Spinal cord (tissue), 10 donors: ENCODE measurements around the gene C21orf91. TPM values are rescaled to one million over a fixed set of nuclear protein-coding genes. Genes with fewer than 3 reads are reported as not detected.

ENCODE experiments used
- DNase-seq, 6 donors: peaks; one replicate each; pipeline versions ENCODE4 v3.0.0 to v3.0.0-alpha.2; 2013 to 2015; ENCODE audit warnings: low spot score in 6 of 6, low read depth in 4 of 6
- H3K27ac ChIP-seq: one replicate; pipeline ENCODE4 v1.5.1; 2013; ENCODE audit warnings: low read depth, low read length, control low read depth
- H3K27me3 ChIP-seq: one replicate; pipeline ENCODE4 v1.6.1; 2013; ENCODE audit warnings: low read length; ENCODE audit not compliant: control insufficient read depth, insufficient read depth
- H3K36me3 ChIP-seq: one replicate; pipeline ENCODE4 v1.6.1; 2013; ENCODE audit warnings: low read length; ENCODE audit not compliant: control insufficient read depth, insufficient read depth
- H3K4me1 ChIP-seq: one replicate; pipeline ENCODE4 v1.6.1; 2013; ENCODE audit warnings: low read length; ENCODE audit not compliant: control insufficient read depth, insufficient read depth
- H3K4me3 ChIP-seq: one replicate; pipeline ENCODE4 v1.5.1; 2013; ENCODE audit warnings: low read depth, low read length, control low read depth
- H3K9me3 ChIP-seq: one replicate; pipeline ENCODE4 v1.6.1; 2013; ENCODE audit warnings: low read length; ENCODE audit not compliant: control insufficient read depth, insufficient read depth
- whole genome bisulfite sequencing: methylation state at CpG from one replicate; pipeline ENCODE4 v1.1.5; 2013; ENCODE audit warnings: missing lambda C conversion rate; ENCODE audit not compliant: insufficient coverage; 5-methylcytosine and 5-hydroxymethylcytosine counted together
- long read RNA-seq, 4 donors: transcript quantifications; one replicate each; lab custom pipeline, GENCODE V29; 2026
- polyA plus RNA-seq, 2 donors: library from polyadenylated mRNA; unstranded; fragments of 120-200 nt; gene quantifications; one replicate each; pipeline ENCODE4 v1.2.1, GENCODE V29; 2013; ENCODE audit not compliant: insufficient read length in 2 of 2
- total RNA-seq, 2 donors: library from RNA; depleted of rRNA in 1 of 2; stranded (reverse); fragments of 120-200 nt in 1 of 2; fragments of >200 nt in 1 of 2; gene quantifications; one replicate each; pipeline versions ENCODE4 v1.2.3 to v1.2.4, GENCODE V29; 2013 to 2014
- donor health status: healthy.

C21orf91 gene
- total RNA-seq (10 to 100 TPM; 15.4 to 21.7 TPM), polyA plus RNA-seq (10 to 100 TPM in 1 of 2 donors, 1 to 10 TPM in 1; 8.6 to 13.1 TPM)
- long read RNA-seq, donor 1, full-length matches to known transcripts, result 1 of 1 reads
- long read RNA-seq, donor 1, partial matches to known transcripts, result 0 of 1 reads
- long read RNA-seq, donor 1, other reads (novel, unspliced or antisense), result 0 of 1 reads
- long read RNA-seq, donor 2, result 0 reads
- long read RNA-seq, donor 3, full-length matches to known transcripts, result 1 of 1 reads
- long read RNA-seq, donor 3, partial matches to known transcripts, result 0 of 1 reads
- long read RNA-seq, donor 3, other reads (novel, unspliced or antisense), result 0 of 1 reads
- long read RNA-seq, donor 4, full-length matches to known transcripts, result 2 of 7 reads
- long read RNA-seq, donor 4, partial matches to known transcripts, result 5 of 7 reads
- long read RNA-seq, donor 4, other reads (novel, unspliced or antisense), result 0 of 7 reads

GRCh38 chr21:17819114-17819876, at the start of gene C21orf91:
Gene C21orf91, minus strand, starts transcription at chr21:17819356. Its CDS starts 1,038 bp downstream, at chr21:17818318.
- peak within 1 kb of the TSS; percentile 67 for H3K4me3 ChIP-seq
- under 1% methylated on average over 66 of the region's 78 CpGs for WGBS
- H3K4me1 ChIP-seq, result no peaks in the 10 kb centered on the region
- peak; percentile 57 to 95 (median 78) for DNase-seq
- H3K27ac ChIP-seq, result peak within 1 kb of the TSS; percentile 81
- H3K9me3 ChIP-seq, result no peaks in the 10 kb centered on the region
- no peaks in the 10 kb centered on the region for H3K36me3 ChIP-seq
- no peaks in the 10 kb centered on the region for H3K27me3 ChIP-seq

- DNase-seq, result no peak
- Histone ChIP-seq H3K4me1 (no peaks in the 10 kb centered on the region), H3K27me3 (no peaks in the 10 kb centered on the region), H3K36me3 (no peaks in the 10 kb centered on the region), H3K27ac (no peak overlapping the region), H3K4me3 (no peak overlapping the region), H3K9me3 (no peaks in the 10 kb centered on the region)
- WGBS, result no CpG with 5 or more reads among the region's 2 CpGs
Measured at GRCh38 chr21:17866590-17866989, 47.4 kb upstream of the C21orf91 start.

DNA sequence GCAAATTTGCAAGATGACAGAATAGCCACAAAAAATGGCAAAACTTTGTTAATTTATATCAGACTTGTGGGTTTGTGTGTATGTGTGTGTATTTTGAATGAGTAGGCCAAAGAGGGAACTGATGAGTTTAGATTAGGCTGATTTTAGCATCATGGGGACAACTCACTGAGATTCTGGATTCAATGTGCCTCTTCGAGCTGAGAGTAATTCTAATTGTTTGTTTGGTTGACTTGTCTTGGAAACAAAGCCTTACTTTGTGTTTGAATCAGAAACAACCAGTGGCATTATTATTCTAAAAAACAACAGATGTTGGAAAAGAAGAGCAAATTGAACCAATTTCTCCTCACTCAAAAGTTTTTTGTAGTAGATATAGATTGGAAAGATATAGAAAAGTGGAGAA, 40.5 kb upstream of the C21orf91 start:
- no peaks in the 10 kb centered on the region for H3K36me3 ChIP-seq
- no peak overlapping the region for H3K4me3 ChIP-seq
- no peak overlapping the region for H3K27ac ChIP-seq
- WGBS, result no CpG with 5 or more reads among the region's 1 CpG
- H3K27me3 ChIP-seq, result no peaks in the 10 kb centered on the region
- no peaks in the 10 kb centered on the region for H3K4me1 ChIP-seq
- no peaks in the 10 kb centered on the region for H3K9me3 ChIP-seq
- DNase-seq, result no peak

- no peaks in the 10 kb centered on the region for H3K4me1 ChIP-seq
- H3K9me3 ChIP-seq, result no peaks in the 10 kb centered on the region
- no peaks in the 10 kb centered on the region for H3K36me3 ChIP-seq
- DNase-seq, result peak in 1 of 6 donors; percentile 36
- no peaks in the 10 kb centered on the region for H3K27me3 ChIP-seq
- no peak overlapping the region for H3K4me3 ChIP-seq
- 40% methylated on average over 1 of the region's 2 CpGs for WGBS
- H3K27ac ChIP-seq, result no peak overlapping the region
Measured at GRCh38 chr21:17858747-17859146, 39.6 kb upstream of the C21orf91 start.

DNA sequence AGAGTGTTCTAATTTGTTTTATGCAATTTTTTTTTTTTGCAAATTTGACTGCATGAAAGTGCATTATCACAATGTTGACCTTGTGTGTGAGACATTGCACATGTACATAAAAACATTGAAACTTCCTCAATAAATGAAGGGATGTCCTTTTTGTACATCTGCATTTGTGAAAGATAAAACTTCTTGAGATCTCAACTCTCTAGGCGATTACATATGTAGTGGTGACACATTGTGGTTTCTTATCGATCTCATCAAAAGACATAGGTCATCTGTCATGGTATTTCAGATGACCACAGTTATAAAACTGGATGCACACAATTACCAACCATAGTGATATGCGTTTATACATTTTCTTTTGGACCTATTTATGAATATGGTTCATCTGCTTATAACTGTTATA, 35.6 kb upstream of the C21orf91 start:
- Histone ChIP-seq H3K27me3 (no peaks in the 10 kb centered on the region), H3K9me3 (no peaks in the 10 kb centered on the region), H3K4me1 (no peaks in the 10 kb centered on the region), H3K36me3 (no peaks in the 10 kb centered on the region), H3K27ac (no peak overlapping the region), H3K4me3 (no peak overlapping the region)
- WGBS, result no CpG with 5 or more reads among the region's 3 CpGs
- no peak for DNase-seq

GRCh38 chr21:17853393-17854275, 34.5 kb upstream of the C21orf91 start:
- Histone ChIP-seq H3K36me3 (no peaks in the 10 kb centered on the region), H3K27me3 (no peaks in the 10 kb centered on the region), H3K9me3 (no peaks in the 10 kb centered on the region), H3K4me1 (no peaks in the 10 kb centered on the region), H3K4me3 (no peak overlapping the region), H3K27ac (no peak overlapping the region)
- WGBS, result 89% methylated on average over 8 of the region's 9 CpGs
- no peak for DNase-seq

DNA sequence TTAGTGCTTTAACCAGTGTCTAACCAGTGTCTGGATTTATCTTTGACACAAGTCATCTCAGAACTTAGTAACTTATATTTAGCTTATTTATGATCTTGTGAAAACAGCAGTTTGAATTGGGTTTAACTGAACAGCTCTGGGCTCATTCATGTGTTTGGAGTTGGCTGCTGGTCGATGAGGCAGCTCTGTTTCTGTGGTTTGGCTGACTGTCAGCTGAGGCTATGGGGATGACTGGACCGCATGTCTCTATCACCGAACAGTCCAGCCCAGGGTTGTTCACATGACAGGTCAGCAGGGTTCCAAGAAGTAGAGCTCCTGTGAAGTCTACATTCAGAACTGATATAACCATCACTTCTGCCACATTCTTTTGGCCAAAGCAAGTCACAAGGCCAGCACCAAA, 29.1 kb upstream of the C21orf91 start:
- Histone ChIP-seq H3K36me3 (no peaks in the 10 kb centered on the region), H3K27ac (no peak overlapping the region), H3K4me1 (no peaks in the 10 kb centered on the region), H3K9me3 (no peaks in the 10 kb centered on the region), H3K27me3 (no peaks in the 10 kb centered on the region), H3K4me3 (no peak overlapping the region)
- WGBS, result 56% methylated on average over 2 of the region's 3 CpGs
- DNase-seq, result no peak

GRCh38 chr21:17841103-17841502, 21.9 kb upstream of the C21orf91 start:
- no peak overlapping the region for H3K27ac ChIP-seq

DNA sequence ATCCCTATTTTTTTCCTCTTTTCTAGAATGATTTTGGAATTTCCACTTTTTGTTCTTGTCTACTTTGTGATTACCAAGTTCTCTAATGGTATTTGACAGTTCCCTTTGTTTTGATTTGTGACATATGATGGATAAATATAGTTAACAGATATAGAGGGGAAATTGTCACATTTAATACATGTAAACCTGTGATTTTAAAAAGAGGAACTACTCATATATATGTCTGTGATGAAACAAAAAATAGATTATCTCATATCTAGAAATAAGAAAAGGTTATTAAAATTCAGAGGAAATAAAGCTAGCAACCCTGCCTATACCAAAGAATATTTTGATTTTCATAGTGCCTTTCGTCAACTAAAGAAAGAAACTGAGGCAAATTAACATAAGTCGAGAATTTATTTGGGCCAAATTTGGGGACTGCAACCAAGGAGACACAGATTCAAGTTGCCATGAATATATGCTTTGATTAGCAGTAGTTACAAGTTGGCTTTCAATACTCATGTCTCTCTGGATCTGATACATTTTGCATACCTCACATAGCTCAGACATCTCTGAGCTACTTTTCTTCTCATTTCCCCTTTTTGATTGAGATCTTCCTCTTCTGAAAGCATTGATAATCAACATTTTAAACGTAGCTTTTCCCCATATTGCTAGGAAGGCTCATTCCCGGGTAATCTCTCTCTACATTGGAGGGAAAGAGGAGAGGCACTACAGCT, 15.6 kb upstream of the C21orf91 start:
- H3K4me1 ChIP-seq, result no peaks in the 10 kb centered on the region
- H3K27me3 ChIP-seq, result no peaks in the 10 kb centered on the region
- no peak overlapping the region for H3K4me3 ChIP-seq
- H3K36me3 ChIP-seq, result no peaks in the 10 kb centered on the region
- no peaks in the 10 kb centered on the region for H3K9me3 ChIP-seq
- H3K27ac ChIP-seq, result no peak overlapping the region
- no CpG with 5 or more reads among the region's 4 CpGs for WGBS
- no peak for DNase-seq

More at GRCh38 chr21:17841103-17841502, 21.9 kb upstream of the C21orf91 start:
- Histone ChIP-seq H3K4me3 (no peak overlapping the region), H3K4me1 (no peaks in the 10 kb centered on the region), H3K9me3 (no peaks in the 10 kb centered on the region), H3K27me3 (no peaks in the 10 kb centered on the region), H3K36me3 (no peaks in the 10 kb centered on the region)
- no peak for DNase-seq
